Activated T-cell treated with anti-CD3 and anti-CD28 coated beads, Interleukin-2, amount 50 U/mL, for 48 hours (primary cell): ENCODE results near the gene CD72.

Experiments
- DNase-seq, 2 experiments: peaks; one replicate each; pipeline ENCODE4 v3.0.0-alpha.2; 2020

Gene CD72

DNA sequence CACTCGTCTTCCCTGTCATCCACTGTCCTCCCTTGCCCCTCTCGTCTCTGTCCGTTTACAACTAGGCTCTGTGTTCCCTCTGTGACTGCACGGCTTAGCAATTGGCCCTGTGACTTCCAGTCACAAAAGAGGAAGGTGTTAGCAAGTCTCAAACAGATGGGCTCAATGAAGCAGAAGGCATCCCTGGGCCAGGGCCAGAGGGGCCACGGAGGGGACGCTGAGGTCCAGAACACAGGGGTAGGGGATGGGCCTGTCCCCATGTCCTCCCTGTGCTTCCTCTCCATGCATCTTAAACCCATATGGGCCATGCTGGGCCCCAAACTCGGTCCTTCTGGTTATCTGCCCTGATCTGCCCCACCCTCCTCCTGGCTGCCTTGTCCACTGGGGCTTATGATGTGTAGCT lies at the start of gene CD72:
CD72 (minus strand) TSS at position 89 of the 403 bp plus-strand sequence. CDS start 110 bp downstream, outside the sequence.
- DNase-seq = no peak

GRCh38 chr9:35667939-35668338 lies 49.7 kb upstream of the CD72 start:
- no peak for DNase-seq

DNA sequence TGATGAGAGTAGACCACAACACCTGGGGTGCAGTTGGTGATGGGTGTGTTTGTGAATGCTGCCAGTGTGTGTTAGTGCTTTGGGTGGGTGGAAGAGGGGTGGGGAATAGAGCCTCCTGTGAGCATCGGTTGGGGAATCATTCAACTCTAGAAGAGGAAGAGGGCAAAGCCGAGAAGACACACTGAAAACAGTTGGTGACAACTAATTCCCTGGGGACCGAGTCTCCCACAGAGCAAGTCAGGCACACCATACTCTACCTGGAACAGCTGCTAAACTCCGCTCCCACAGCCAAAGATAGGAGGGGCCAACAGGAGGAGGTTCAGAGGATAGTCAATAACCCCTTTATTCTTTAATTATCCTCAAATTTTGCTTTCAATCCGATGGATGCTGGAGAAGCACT lies 48.3 kb upstream of the CD72 start:
- no peak for DNase-seq

- no peak for DNase-seq
These were observed 47.8 kb upstream of the CD72 start for GRCh38 chr9:35666045-35666444.

- no peak for DNase-seq
These were observed 47.2 kb upstream of the CD72 start for GRCh38 chr9:35665471-35665818.

DNA sequence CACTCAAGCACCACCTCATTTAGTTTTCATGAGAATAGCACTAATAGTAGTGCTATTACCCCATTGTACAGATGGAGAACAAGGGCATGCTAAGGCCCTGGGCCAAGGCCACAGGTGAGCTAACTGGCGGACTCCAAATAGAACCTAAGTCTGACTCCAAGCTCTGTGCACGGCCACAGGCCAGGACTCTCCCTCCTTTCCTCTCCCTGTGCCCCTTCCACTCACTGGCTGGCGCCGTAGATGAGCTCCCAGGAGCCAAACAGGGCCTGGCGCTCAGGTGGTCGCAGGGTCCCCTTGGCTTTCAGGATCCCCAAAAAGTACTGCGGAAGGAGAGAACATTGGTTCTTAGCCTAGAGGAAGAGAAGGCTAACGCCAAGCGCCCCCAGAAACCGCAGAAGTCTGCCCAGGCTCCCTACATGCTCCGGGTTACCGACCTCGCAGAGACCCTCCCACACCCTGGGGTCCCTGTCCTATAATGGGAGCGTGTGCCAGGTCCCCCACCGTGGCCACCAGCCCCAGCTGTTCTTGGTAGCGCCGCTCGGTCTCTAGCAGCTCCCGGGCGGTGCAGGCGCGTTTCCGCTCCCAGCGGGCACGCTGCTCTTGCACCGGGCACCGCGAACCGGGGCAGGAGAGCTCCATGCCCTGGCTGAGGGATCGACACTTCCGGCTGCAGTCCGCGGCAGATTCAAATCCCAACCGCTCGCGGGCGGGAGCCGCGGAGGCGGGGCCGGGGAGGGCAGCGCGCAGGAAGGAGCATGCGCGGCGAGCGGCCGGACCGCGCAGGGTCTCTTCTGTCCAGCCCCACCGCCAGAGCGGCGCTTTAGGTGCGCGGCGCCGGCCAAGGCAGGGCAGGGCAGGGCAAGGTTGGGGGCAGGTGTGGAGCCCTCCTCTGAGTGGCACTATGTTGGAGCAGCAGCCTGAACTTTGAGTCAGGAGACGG lies 46.6 kb upstream of the CD72 start, which contains the start of gene ARHGEF39:
ARHGEF39 (minus strand) TSS at position 665 of the 940 bp plus-strand sequence; CDS start at position 639, 26 bp downstream.
- DNase-seq = peak; percentile 87 to 89

DNA sequence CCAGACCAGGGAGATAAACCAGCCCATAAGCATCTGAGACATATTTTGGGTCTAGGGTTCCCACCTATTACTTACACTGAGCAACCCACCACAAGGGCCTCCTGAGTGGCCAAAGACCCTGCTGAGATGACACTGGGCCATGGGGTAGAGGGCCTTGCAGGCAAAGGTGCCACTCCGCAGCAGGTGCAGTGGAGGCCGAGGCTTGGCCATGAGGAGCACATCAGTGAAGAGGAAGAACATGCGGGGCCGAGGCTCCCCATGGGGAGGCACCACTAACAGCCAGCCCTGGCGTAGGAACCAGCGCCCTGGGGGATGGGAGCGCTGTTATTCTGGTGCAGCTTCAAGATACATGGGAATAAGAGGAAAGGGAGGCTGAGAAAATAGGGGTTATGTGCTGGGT lies 44.2 kb upstream of the CD72 start:
- DNase-seq = no peak

DNA sequence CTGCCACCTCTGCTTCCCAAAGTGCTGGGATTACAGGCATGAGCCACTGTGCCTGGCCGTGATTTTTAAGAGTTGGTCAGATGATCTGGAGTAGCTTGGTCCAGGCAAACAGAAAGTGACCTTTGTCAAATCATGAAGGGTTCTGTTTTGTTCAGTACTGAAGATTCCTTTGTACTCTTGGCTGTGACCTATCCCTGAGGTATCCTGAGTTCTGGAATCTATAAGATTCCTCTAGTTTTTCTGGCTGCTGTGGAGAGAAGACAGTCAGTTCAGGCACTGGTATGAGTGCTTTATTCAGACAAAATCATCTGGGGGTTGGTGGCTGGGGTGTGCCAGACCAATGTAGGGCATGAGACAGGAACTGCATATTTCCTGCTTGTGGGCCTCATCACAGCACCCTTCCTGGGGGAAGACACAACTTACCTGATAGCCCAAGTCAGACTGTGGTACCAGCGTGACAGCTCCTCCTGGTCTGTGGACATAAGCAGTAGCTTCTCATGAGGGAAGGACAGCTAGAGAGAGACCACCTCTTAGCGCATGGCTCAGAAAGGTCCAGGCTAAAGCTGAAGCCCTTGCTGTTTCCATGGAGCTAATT lies 43.6 kb upstream of the CD72 start:
- DNase-seq = no peak

DNA sequence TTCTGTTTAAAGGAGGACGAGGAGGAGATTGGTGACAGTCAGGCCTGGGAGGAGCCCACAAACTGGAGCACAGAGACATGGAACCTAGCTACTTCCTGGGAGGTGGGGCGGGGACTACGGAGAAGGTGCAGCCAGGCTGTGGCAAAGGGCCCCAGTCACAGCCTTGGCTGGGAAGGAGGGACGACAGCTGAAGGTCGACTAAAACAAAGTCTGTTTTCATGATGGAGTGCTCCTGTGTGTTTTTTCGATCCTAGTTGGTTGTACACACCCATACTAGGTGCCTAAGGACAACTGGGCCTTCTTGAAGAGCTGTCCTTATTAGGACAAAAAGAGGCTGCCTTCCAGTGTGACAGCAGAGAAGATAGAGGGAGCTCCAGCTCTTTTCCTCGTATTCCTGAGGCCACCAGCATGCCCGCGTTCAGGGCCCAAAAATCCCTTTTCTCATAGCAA lies 42.8 kb upstream of the CD72 start:
- no peak for DNase-seq

DNA sequence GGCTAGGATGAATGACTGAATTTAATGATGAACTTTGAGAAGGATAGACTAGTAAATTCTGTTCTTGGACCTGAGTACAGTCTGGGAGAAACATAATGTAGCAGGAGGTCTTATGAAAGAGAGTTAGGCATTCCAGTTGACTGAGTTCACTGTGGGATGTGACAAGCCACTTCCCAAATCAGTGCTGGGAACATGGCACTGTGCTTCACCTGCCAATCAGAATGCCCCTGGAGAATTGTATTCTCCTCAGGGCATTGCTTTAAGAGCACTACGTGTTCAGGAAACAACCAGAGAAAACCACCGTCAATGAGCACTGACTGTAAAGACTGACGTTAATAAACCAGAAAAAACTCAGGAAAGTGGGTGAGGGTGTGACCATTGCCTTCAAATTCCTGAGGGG lies 41.1 kb upstream of the CD72 start:
- no peak for DNase-seq

GRCh38 chr9:35658968-35659220 lies 40.7 kb upstream of the CD72 start:
- DNase-seq = no peak

GRCh38 chr9:35658137-35658967 lies 40.1 kb upstream of the CD72 start, which contains the start of gene CCDC107:
Gene CCDC107, plus strand, starts transcription at chr9:35658292. Its CDS starts 88 bp downstream, at chr9:35658380.
- peak; percentile 86 to 89 for DNase-seq

- DNase-seq = peak; percentile 96
These were observed 39.4 kb upstream of the CD72 start, which contains the start of gene RMRP for GRCh38 chr9:35657546-35658136. Gene RMRP, minus strand, starts transcription at chr9:35658019.

GRCh38 chr9:35656831-35657545 lies 38.8 kb upstream of the CD72 start:
- no peak for DNase-seq

- DNase-seq = no peak
These were observed 38.1 kb upstream of the CD72 start for GRCh38 chr9:35656348-35656747.

DNA sequence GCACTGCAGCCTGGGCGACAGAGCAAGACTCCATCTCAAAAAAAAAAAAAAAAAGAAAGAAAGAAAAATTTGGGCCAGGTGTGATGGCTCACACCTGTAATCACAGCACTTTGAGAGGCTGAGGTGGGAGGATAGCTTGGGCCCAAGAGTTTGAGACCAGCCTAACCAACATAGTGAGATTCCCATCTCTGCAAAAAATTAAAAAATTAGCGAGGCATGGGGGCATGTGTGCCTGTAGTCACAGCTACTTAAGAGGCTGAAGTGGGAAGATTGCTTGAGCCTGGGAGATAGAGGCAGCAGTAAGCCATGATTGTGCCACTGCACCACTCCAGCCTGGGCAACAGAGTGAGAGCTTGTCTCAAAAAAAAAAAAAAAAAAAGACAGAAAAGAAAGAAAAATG lies 35.4 kb upstream of the CD72 start:
- no peak for DNase-seq

GRCh38 chr9:35652829-35653209 lies 34.6 kb upstream of the CD72 start:
- no peak for DNase-seq

DNA sequence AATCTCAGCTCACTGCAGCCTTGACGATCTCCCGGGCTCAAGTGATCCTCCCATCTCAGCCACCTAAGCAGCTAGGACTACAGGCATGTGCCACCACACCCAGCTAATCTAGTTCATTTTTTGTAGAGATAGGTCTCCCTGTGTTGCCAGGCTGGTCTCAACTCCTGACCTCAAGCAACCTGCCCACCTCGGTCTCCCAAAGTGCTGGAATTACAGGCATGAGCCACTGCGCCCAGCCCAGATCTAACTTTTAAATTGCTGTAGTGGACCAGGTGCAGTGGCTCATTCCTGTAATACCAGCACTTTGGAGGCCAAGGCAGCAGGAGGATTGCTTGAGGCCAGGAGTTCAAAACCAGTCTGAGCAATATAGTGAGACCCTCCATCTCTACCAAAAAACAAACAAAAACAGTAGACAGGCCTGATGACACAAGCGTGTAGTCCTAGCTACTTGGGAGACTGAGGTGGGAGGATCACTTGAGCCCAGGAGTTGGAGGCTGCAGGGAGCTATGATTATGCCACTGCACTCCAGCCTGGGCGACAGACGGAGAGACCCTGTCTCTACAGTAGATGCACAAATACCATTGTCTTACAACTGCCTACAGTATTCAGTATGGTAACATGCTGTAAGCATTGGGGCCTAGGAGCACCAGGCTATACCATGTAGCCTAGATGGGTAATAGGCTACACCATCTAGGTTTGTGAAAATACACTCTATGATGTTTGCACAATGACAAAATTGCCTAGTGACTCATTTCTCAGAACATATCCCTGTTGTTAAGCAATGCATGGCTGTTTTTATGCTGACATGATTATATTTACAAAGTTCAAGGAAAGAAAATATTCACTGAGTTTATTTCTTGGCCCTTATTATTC lies 34.0 kb upstream of the CD72 start:
- DNase-seq = no peak

GRCh38 chr9:35650341-35651158 lies 32.3 kb upstream of the CD72 start, which contains the start of gene SIT1:
Gene SIT1, minus strand, starts transcription at chr9:35650931. Its CDS starts 78 bp downstream, at chr9:35650853.
- DNase-seq = peak; percentile 62 to 67
